GF-D8 (cell line): Measurements from ENCODE around the gene ACTR10.
"Not testable (repeated sequence)": the region's sequence is repeated elsewhere in the genome, so short reads cannot be mapped to it uniquely, and the experiment has no call there.

Source experiments
- DNase-seq: peaks from one replicate; lab custom pipeline; 2025; lab: John Stamatoyannopoulos, UW

The ACTR10 gene

DNA sequence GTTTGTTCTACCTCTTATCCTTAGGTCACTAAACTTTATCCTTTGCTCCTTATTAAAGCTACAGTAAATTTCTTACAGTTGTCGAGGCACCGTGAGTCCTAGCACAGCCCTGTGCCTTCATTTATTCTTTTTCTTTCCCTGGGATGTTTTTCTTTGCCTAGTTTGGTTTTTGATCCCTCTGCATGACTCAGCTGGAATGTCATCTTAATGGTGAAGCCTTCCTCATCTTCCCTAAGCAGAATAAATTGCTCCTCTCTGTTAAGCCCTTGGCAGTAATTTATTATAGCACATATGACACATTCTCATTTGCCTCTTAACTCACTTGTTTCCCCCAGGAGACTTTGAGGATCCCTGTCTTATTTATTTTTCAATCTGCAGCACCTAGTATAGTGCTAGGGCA lies 16.6 kb downstream of the ACTR10 start:
- DNase-seq: no peak

- no peak for DNase-seq
Measured at GRCh38 chr14:58227096-58227819, 27.3 kb downstream of the ACTR10 start.

- DNase-seq: no peak
Measured at GRCh38 chr14:58238252-58239243, 38.6 kb downstream of the ACTR10 start.

DNA sequence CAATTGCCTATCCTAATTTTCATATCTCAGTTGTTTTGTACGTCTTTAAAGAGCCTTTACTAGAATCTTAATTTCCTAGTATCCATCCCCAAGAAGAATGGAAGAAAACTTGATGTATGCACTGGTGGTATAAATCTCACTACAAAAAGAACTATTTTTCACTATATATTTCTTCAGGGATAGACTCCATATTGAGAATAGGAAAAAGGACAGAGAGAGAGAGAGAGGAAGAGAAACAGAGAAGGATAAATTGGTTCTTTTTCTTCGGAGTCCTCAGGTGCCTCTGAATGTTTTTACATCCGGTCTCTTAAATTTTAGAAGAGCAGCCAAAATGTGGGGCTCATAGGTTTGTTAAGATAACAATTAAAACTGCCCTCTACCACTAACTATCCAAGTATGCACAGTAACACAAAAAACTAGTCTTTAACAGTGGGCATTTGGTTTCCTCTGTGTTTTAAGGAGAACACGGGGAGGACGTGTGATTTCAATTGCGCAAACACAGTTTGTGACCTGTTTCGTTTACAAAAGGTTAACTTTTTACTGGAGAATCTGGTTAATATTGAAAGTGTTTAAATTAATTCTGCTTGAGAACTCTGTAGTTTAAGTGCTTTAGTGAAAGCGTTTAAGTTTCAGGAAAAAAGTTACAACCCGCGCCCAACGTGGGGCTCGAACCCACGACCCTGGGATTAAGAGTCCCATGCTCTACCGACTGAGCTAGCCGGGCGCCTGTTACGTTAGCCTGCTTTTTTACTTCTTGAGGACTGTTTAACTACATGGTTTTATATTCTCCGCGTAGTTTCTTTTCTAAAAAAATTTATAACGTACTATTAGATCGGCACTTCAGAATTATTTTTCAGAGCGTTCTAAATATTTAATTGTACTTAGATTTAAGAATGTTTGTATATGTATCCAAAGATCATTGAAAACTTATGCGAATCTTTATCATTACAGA lies 39.6 kb downstream of the ACTR10 start:
- peak; percentile 22 for DNase-seq

DNA sequence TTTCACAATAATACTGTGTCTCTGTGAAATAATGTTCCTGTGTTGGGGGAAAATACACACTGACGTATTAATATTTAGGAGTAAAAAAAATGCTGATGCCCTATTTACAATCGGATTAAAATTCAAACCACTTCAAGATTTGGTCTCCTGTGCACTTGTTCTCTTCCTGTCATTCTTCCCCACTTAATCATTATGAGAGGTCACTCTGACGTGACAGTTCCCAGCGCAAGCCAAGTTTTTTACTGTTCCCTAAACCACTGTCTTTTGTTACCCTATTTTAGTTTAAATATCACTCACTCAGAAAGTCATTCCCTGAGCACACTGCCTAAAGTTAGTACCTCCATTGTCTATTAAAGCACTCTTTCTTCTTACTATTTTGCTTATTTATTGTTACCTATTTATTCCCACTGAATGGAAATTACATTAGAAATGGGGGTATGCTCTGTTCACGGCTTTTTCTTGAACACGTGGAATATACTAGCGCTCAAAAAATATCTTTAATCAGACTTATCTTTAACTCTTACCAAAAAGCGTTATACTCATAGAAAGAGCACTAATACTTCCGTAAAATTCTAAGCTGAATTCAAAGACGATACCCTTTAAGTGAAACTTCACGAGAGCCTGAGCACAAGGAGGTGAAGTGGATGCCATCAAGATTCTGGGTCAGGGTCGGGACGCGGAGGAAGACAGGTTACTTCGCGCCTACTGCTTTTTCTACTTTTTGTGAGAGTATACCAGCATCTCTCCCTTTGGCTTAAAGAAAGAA lies 44.0 kb downstream of the ACTR10 start:
- peak; percentile 78 for DNase-seq

DNA sequence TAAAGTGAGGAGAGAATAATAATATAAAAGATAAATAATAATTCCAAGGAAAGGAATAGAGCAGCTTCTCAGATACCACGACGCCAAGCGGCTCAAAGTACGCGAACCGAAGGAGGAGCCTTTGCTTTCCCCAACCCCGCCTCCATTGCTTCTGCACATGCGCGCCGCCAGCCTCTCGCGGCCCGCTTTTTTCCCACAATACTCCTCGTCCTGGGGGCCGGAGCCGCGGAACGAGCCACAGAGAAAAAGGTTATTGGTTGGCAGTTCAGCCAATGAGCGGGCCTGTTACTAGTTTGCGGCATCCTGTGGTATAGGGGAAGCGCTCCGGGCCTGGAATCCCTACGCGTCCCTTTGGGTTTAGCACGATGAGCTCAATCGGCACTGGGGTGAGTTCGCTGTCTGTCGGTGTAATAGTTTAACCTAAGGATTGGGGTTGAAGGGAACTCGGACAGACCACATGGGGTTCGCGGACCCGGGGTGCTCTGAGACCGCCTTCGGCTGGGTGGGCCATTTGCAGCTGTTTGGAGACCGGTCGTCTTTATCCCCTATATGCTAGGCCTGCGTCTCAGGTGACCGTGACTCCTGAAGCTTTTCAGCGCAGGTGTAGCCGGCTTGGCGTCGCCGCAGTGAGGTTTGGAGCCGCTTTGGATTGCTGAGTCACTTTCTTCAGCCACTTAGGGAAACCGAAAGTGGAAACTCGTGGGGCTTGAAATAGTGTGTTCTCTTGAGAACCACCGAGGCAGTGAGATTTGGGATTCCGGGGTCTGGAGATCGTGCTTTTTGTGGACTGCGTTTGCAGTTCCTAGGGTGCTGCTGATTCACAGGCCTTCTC lies 44.8 kb downstream of the ACTR10 start, which contains the start of gene PSMA3:
PSMA3 (plus strand) TSS at position 288 of the 832 bp plus-strand sequence; CDS start at position 366, 78 bp downstream.
- peak; percentile 92 for DNase-seq

GRCh38 chr14:58245562-58245961 lies 45.6 kb downstream of the ACTR10 start:
- no peak for DNase-seq

GRCh38 chr14:58249611-58250010 lies 49.7 kb downstream of the ACTR10 start:
- DNase-seq: no peak

DNA sequence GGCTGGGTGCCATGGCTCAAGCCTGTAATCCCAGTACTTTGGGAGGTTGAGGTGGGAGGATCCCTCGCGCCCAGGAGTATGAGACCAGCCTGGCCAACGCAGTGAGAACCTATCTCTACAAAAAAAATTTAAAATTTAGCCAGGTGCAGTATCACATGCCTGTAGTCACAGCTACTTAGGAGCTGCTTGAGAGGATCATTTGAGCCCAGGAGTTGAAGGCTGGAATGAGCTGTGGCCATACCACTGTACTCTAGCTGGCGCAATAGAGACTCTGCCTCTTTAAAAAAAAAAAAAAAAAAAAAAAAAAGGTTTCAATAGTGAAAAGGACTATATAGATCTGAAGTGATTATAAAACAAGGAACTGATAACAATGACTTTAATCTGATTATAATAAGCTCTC lies 58.2 kb downstream of the ACTR10 start:
- no peak for DNase-seq

GRCh38 chr14:58262005-58262404 lies 62.1 kb downstream of the ACTR10 start:
- DNase-seq: not testable (repeated sequence)

- DNase-seq: no peak
Measured at GRCh38 chr14:58265401-58265800, 65.5 kb downstream of the ACTR10 start.

DNA sequence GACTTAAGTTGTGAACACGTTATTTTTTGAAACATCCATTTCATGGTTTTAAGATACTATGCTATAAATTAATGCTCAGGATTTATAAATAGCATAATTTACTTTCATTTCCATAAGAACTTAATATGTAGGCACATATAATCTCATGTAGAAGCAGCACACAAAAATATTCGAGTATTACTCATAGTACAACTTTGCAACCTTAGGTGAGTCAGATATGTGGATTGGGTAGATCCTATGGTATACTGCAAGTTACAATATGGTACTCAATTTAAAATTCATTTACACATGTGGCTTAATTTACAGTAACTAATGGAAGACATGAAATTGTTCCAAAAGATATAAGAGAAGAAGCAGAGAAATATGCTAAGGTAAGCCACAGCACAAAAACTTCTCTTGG lies 70.7 kb downstream of the ACTR10 start:
- no peak for DNase-seq

- DNase-seq: no peak
Measured at GRCh38 chr14:58272588-58273372, 72.8 kb downstream of the ACTR10 start.

DNA sequence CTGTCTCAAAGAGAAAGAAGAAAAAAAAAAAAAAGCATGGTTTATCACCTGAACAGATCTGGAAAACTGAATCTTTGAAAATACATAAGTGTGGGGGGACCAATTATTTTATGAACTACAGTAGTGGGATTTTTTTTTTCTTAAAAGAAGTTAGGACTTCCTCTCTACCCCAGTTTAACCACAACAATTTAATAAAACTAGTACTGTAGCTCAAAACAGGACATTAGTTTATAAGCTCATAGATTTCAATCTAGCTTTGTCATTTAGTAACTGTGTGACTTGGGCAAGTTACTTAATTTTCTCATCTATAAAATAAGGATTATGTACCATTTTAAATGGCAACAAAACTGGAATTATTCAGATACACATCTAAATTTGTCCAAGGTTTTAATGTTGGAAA lies 74.9 kb downstream of the ACTR10 start:
- DNase-seq: no peak

- DNase-seq: no peak
Measured at GRCh38 chr14:58275527-58276190, 75.7 kb downstream of the ACTR10 start.

DNA sequence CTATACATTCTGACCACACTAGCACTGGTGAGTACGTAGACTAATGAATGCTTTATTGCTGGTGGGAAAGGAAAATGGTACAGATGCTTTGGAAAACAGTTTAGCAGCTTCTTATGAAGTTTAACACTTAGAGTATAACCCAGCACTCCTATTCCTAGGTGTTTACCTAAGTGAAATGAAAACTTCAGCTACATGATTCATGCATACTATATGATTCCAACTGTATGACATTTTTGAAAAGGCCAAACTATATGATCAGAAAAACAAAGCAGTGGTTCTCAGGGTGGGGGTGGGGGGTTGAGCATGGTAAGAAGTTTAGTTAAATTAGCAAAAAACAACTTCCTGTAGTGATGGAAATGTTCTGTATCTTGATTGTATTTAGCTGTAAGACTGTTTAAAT lies 76.3 kb downstream of the ACTR10 start:
- DNase-seq: no peak

DNA sequence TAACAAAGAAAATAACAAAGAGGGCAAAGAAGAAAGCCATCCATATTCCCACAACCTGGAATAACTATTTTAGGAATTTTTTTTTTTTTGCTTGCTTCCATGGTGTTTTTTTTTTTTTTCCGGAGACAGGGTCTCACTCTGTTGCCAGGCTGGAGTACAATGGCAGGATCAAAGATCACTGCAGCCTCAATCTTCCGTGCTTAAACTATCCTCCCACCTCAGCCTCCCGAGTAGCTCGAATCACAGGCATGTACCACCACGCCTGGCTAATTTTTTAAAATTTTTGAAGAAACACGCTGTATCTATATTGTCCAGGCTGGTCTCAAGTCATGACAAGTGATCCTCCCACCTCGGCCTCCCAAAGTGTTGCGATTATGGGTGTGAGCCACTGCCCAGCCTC lies 78.2 kb downstream of the ACTR10 start:
- DNase-seq: no peak

DNA sequence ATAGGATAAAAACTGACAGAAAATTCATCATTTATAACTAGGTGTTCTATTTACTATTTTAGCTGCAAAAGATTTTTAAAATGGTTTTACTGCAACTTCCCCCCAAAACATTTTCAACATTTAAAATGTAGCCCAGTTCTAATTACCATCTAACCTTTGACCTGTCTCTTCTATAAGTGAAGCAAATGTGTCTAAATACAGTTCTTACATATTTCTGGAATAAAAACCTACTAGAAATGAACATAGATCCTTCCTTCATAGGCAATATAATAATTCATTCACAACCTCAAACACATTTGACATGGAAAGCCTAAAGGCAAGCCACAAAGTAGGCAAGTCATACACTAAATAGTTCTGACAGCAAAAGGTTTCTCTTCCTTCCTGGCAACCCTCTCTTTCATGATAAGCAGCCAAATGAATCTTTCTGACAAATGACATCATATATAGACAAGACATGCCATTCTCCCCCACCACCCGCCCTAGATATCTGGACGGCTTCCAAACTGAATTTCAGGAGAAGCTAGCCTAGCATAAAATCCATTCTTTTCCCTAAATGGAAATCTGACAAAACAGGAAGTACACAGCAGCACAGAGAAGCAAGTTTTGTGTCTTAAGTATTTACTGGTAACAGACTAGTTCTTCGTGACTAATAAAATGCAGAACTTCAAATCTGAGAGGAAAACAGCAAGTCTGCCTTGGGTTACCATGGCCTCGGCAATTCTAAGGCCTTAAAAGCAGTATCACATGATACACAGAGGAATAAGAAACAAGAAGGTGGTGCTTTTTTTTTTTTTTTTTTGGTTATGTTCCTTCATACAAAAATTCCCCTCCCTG lies 81.2 kb downstream of the ACTR10 start:
- no peak for DNase-seq
